A172 (cell line): ENCODE measurements around the gene MIF4GD. TPM values are rescaled to one million over a fixed set of nuclear protein-coding genes. Genes with fewer than 3 reads are reported as not detected.
"Not testable (repeated sequence)": the region's sequence is repeated elsewhere in the genome, so short reads cannot be mapped to it uniquely, and the experiment has no call there.

Experiments used
- DNase-seq: peaks from one replicate; pipeline ENCODE4 v3.0.0-alpha.2; 2015; ENCODE audit warnings: low spot score
- total RNA-seq: library from RNA; depleted of rRNA; stranded (reverse); fragments of >200 nt; shearing (Covaris generic); gene quantifications from 2 replicates; pipeline ENCODE4 v1.2.3, GENCODE V29; 2014; rRNA removed

MIF4GD gene
- 34.2 and 43.5 TPM in 2 replicates for total RNA-seq

GRCh38 chr17:75270966-75271232 lies at the start of gene MIF4GD:
Gene MIF4GD, minus strand, starts transcription at chr17:75271231. Its CDS starts 1,036 bp downstream, at chr17:75270195.
- no peak for DNase-seq

- DNase-seq = no peak
Measured at GRCh38 chr17:75319904-75320691, 49.1 kb upstream of the MIF4GD start.

- no peak for DNase-seq
Measured at GRCh38 chr17:75318615-75319222, 47.7 kb upstream of the MIF4GD start.

- DNase-seq = no peak
Measured at GRCh38 chr17:75318211-75318610, 47.2 kb upstream of the MIF4GD start.

GRCh38 chr17:75317671-75318070 lies 46.6 kb upstream of the MIF4GD start:
- peak; percentile 37 for DNase-seq

- no peak for DNase-seq
Measured at GRCh38 chr17:75316253-75316652, 45.2 kb upstream of the MIF4GD start.

GRCh38 chr17:75315541-75316243 lies 44.7 kb upstream of the MIF4GD start:
- peak; percentile 41 for DNase-seq

GRCh38 chr17:75313941-75314551 lies 43.0 kb upstream of the MIF4GD start:
- no peak for DNase-seq

- DNase-seq = no peak
Measured at GRCh38 chr17:75308732-75309629, 38.0 kb upstream of the MIF4GD start.

GRCh38 chr17:75307957-75308731 lies 37.1 kb upstream of the MIF4GD start:
- DNase-seq = no peak

- no peak for DNase-seq
Measured at GRCh38 chr17:75301502-75302206, 30.6 kb upstream of the MIF4GD start.

GRCh38 chr17:75301049-75301448 lies 30.0 kb upstream of the MIF4GD start:
- DNase-seq = no peak

- DNase-seq = no peak
Measured at GRCh38 chr17:75300280-75300679, 29.2 kb upstream of the MIF4GD start.

- no peak for DNase-seq
Measured at GRCh38 chr17:75295201-75296158, 24.4 kb upstream of the MIF4GD start.

GRCh38 chr17:75292810-75293448 lies 21.9 kb upstream of the MIF4GD start:
- not testable (repeated sequence) for DNase-seq

GRCh38 chr17:75289832-75290337 lies 18.9 kb upstream of the MIF4GD start:
- DNase-seq = peak; percentile 43

- peak; percentile 99 for DNase-seq
Measured at GRCh38 chr17:75289115-75289831, 18.2 kb upstream of the MIF4GD start, which contains the start of gene SLC25A19. Gene SLC25A19, minus strand, starts transcription at chr17:75289433. Its CDS starts 2,669 bp downstream, at chr17:75286764.
